HepG2 (cell line): ENCODE measurements around the gene MYCBPAP. TPM values are rescaled to one million over a fixed set of nuclear protein-coding genes. Genes with fewer than 3 reads are reported as not detected.

Experiments
- ATAC-seq: fragments of 200-7000 bp; cut with Tn5 transposase; 3 replicates; pipeline ENCODE4 v1.9.1; 2020; ENCODE audit warnings: mild to moderate bottlenecking, moderate library complexity
- BruUV-seq: library from RNA; stranded (reverse); fragments of 400-500 nt; replicated peaks from 2 replicates; lab custom pipeline; 2021; lab: Mats Ljungman, UMichigan
- CTCF ChIA-PET: fragments of 300-600 bp; formaldehyde crosslinking; extraction: SDS; loops from one replicate; lab custom pipeline; 2021; ENCODE audit warnings: low total read pairs, inconsistent platforms, low intra/inter-chr PET ratio; lab: Yijun Ruan, JAX
- POLR2A ChIA-PET: fragments of 350-600 bp; sonication (Branson Sonifier 250); formaldehyde crosslinking; loops from one replicate; lab custom pipeline; 2020; ENCODE audit warnings: antibody characterized with exemption, inconsistent platforms; lab: Yijun Ruan, JAX
- DNase-seq: peaks from one replicate; pipeline ENCODE4 v3.0.0-alpha.2; 2015; ENCODE audit warnings: low spot score
- FAIRE-seq: peaks from 3 replicates; lab custom pipeline; 2011; peaks lifted over from hg19 to GRCh38; lab: Jason Lieb, UNC
- H2AFZ ChIP-seq: one replicate; pipeline ENCODE4 v1.6.1; 2011; ENCODE audit warnings: low read length, inconsistent platforms
- H3K27ac ChIP-seq: fragments of 300-600 bp; 3 replicates; pipeline ENCODE4 v1.8.0; 2011; ENCODE audit warnings: mixed run types, mild to moderate bottlenecking, mixed read lengths, low read length, inconsistent platforms; ENCODE audit not compliant: insufficient read depth; ENCODE audit errors: extremely low read length
- H3K27me3 ChIP-seq, 2 experiments: fragments of 200-600 bp in 1 of 2; 2 replicates in 1 of 2; 3 replicates in 1 of 2; pipeline versions ENCODE4 v1.6.0 to v1.8.0; 2011; ENCODE audit warnings: low read length in 2 of 2, mild to moderate bottlenecking in 2 of 2, moderate library complexity in 2 of 2, inconsistent platforms in 1 of 2; ENCODE audit not compliant: insufficient read depth in 2 of 2, control insufficient read depth in 1 of 2
- H3K36me3 ChIP-seq, 2 experiments: fragments of 200-600 bp in 1 of 2; replicated peaks in 1 of 2; 2 replicates in 1 of 2; 3 replicates in 1 of 2; pipeline versions ENCODE4 v1.5.1 to v1.8.0; 2011; ENCODE audit warnings: low read length in 2 of 2, inconsistent platforms in 1 of 2; ENCODE audit not compliant: insufficient read depth in 2 of 2, control insufficient read depth in 1 of 2
- H3K4me1 ChIP-seq: 2 replicates; pipeline ENCODE4 v1.5.1; 2012; ENCODE audit warnings: low read length, inconsistent platforms; ENCODE audit not compliant: insufficient read depth
- H3K4me2 ChIP-seq: 2 replicates; pipeline ENCODE4 v1.6.0; 2011; ENCODE audit warnings: low read depth, low read length, inconsistent platforms
- H3K4me3 ChIP-seq, 3 experiments: fragments of 200-600 bp in 1 of 3; sonication (generic), shearing (Covaris generic) in 1 of 3; replicated peaks in 1 of 3; 2 replicates each; pipeline ENCODE4 v1.5.1; 2011 to 2016; ENCODE audit warnings: low read length in 3 of 3, inconsistent platforms in 2 of 3, low read depth in 2 of 3, mild to moderate bottlenecking in 2 of 3, control low read depth in 1 of 3, mixed read lengths in 1 of 3; ENCODE audit not compliant: insufficient read depth in 1 of 3
- H3K79me2 ChIP-seq: one replicate; pipeline ENCODE4 v1.6.1; 2011; ENCODE audit warnings: low read length, inconsistent platforms; ENCODE audit not compliant: insufficient read depth
- H3K9ac ChIP-seq: 2 replicates; pipeline ENCODE4 v1.6.0; 2011; ENCODE audit warnings: mild to moderate bottlenecking, low read depth, low read length, inconsistent platforms; ENCODE audit not compliant: insufficient read depth
- H3K9me3 ChIP-seq: 2 replicates; pipeline ENCODE4 v1.5.1; 2012; ENCODE audit warnings: mild to moderate bottlenecking, low read length
- H4K20me1 ChIP-seq: 2 replicates; pipeline ENCODE4 v1.6.0; 2011; ENCODE audit warnings: inconsistent platforms, mild to moderate bottlenecking, low read length, moderate library complexity; ENCODE audit not compliant: insufficient read depth
- AFF4 ChIP-seq: sonication (generic); formaldehyde crosslinking; IDR thresholded peaks from 2 replicates; pipeline ENCODE4 v1.4.0; 2020; ENCODE audit warnings: missing genetic modification reagents
- BRD4 ChIP-seq: sonication (generic); formaldehyde crosslinking; IDR thresholded peaks from 2 replicates; pipeline ENCODE4 v1.4.0; 2020; ENCODE audit warnings: missing genetic modification reagents
- CENPX ChIP-seq: sonication (generic); formaldehyde crosslinking; IDR thresholded peaks from 2 replicates; pipeline ENCODE4 v1.9.0; 2021; ENCODE audit warnings: mild to moderate bottlenecking, missing genetic modification reagents, moderate library complexity
- KLF11 ChIP-seq: IDR thresholded peaks from 2 replicates; pipeline ENCODE4 v1.6.1; 2016; ENCODE audit warnings: missing compliant biosample characterization
- MLLT10 ChIP-seq: sonication (generic); formaldehyde crosslinking; IDR thresholded peaks from 2 replicates; pipeline ENCODE4 v1.4.0; 2020; ENCODE audit warnings: missing genetic modification reagents
- MTERF4 ChIP-seq: sonication (generic); formaldehyde crosslinking; IDR thresholded peaks from 2 replicates; pipeline ENCODE4 v1.8.0; 2023; ENCODE audit warnings: mild to moderate bottlenecking, missing genetic modification reagents
- MYPOP ChIP-seq: sonication (generic); formaldehyde crosslinking; IDR thresholded peaks from 2 replicates; pipeline ENCODE4 v1.8.1; 2023; ENCODE audit warnings: mild to moderate bottlenecking, moderate library complexity, missing genetic modification reagents
- PHF20 ChIP-seq: sonication (generic); formaldehyde crosslinking; IDR thresholded peaks from 2 replicates; pipeline ENCODE4 v1.5.0; 2020; ENCODE audit warnings: mild to moderate bottlenecking, missing genetic modification reagents
- PHF5A ChIP-seq: IDR thresholded peaks from one replicate; pipeline ENCODE4 v1.6.1; 2018; ENCODE audit warnings: low read depth, missing genetic modification reagents; ENCODE audit not compliant: unreplicated experiment
- POGZ ChIP-seq: sonication (generic); formaldehyde crosslinking; IDR thresholded peaks from 2 replicates; pipeline ENCODE4 v1.4.0; 2020; ENCODE audit warnings: mild to moderate bottlenecking, missing genetic modification reagents
- ZFP36 ChIP-seq: fragments of 150-350 bp; IDR thresholded peaks from 2 replicates; pipeline ENCODE4 v1.6.1; 2018; ENCODE audit warnings: borderline replicate concordance, low read length, low read depth; ENCODE audit not compliant: partially characterized antibody
- ZNF7 ChIP-seq: IDR thresholded peaks from 2 replicates; pipeline ENCODE4 v1.6.1; 2016; ENCODE audit warnings: missing biosample characterization, missing genetic modification reagents
- ZNF709 ChIP-seq: sonication (generic); formaldehyde crosslinking; IDR thresholded peaks from 2 replicates; pipeline ENCODE4 v1.5.0; 2020; ENCODE audit warnings: mild to moderate bottlenecking, missing genetic modification reagents
- ZNF776 ChIP-seq: sonication (generic); formaldehyde crosslinking; IDR thresholded peaks from 2 replicates; pipeline ENCODE4 v1.4.0; 2020; ENCODE audit warnings: mild to moderate bottlenecking, missing genetic modification reagents
- ZNF841 ChIP-seq: sonication (generic); formaldehyde crosslinking; IDR thresholded peaks from 2 replicates; pipeline ENCODE4 v1.8.1; 2023; ENCODE audit warnings: missing genetic modification reagents, borderline replicate concordance
- WGBS: methylation state at CpG from one replicate; pipeline ENCODE4 v1.1.6; 2017; ENCODE audit warnings: low lambda C conversion rate; 5-methylcytosine and 5-hydroxymethylcytosine counted together
- in situ Hi-C: cut with HindIII; loops from 2 replicates; pipeline ENCODE4 v1.10.0; 2017; ENCODE audit warnings: low pct_unique_long_range_greater_than_20kb; ENCODE audit not compliant: extremely low pct_ligation_motif_present
- intact Hi-C: fragments of 100-400 bp; cut with micrococcal nuclease; formaldehyde crosslinking; loops from one replicate; pipeline ENCODE4 v1.10.0; 2022; ENCODE audit not compliant: unreplicated experiment
- polyA plus RNA-seq, 8 experiments: library from polyadenylated mRNA; depleted of rRNA in 3 of 8; stranded (reverse) in 7 of 8; unstranded in 1 of 8; fragments of >200 nt; fragmentation: Illumina TruSeq in 4 of 8; extraction: Trizol in 4 of 8; gene quantifications; 2 replicates each; pipeline versions ENCODE4 v1.2.1 to v1.2.3, GENCODE V29; 2011 to 2016; ENCODE audit warnings: low read depth in 4 of 8, missing spikeins in 1 of 8, mixed read lengths in 1 of 8; ENCODE audit not compliant: insufficient read depth in 1 of 8
- total RNA-seq, 5 experiments: library from RNA; depleted of rRNA; stranded (reverse); fragments of >200 nt; fragmentation: Illumina TruSeq; extraction: Trizol; gene quantifications; 2 replicates each; pipeline ENCODE4 v1.2.3, GENCODE V29; 2016; ENCODE audit warnings: low read depth in 1 of 5

Gene MYCBPAP
- total and polyA plus RNA-seq, 2 of the 13 experiments (the other 11 are each of a cell fraction or from before 2014, with no cell fraction given) = 0.22 to 0.24 TPM

GRCh38 chr17:50541402-50541715 lies 33.1 kb downstream of the MYCBPAP start (continued):
- TF ChIP-seq MTERF4 (CRISPR knock-in tag) (0 out of 2 replicates have a peak, but pooled peaks have one; percentile 3), BRD4 (CRISPR knock-in tag) (no peak), POGZ (CRISPR knock-in tag) (no peak), KLF11 (CRISPR knock-in tag) (no peak)

- no peaks in the 10 kb centered on the region; a peak in 1 of 5 replicates for H3K27me3 ChIP-seq
- H3K27ac ChIP-seq = peak overlapping the region; percentile 97
- WGBS = 1% methylated on average over 27 of the region's 82 CpGs
- peak overlapping the region; percentile 95 for H3K9ac ChIP-seq
- FAIRE-seq = no peak
- peak; percentile 81 for DNase-seq
- H3K9me3 ChIP-seq = no peaks in the 10 kb centered on the region
- no peaks in the 10 kb centered on the region for H4K20me1 ChIP-seq
- ChIA-PET CTCF (no interaction called here), POLR2A (interaction anchor here (0.6 to 4.2 kb wide), 35 partner anchors 8 to 402 kb away, joined by 3 to 79 read pairs (median 5); partner anchors contain the start of genes CACNA1G, EPN3, LUC7L3 and TOB1)
- in situ Hi-C loops = loop anchor here (10.0 kb wide), 1 partner anchor 413 kb away; no protein-coding TSS in a partner anchor
- peak; percentile 69 for ATAC-seq
- no peaks in the 10 kb centered on the region for H3K79me2 ChIP-seq
- TSS peak; percentile 97 for BruUV-seq
- peaks cover 80% of the 10 kb centered on the region for H3K4me1 ChIP-seq
- peak overlapping the region; percentile 33 for H2AFZ ChIP-seq
- peak overlapping the region; percentile 73 to 87 (median 78) for H3K4me3 ChIP-seq
- intact Hi-C loops = loop anchor here (10.0 kb wide), 1 partner anchor 413 kb away; no protein-coding TSS in a partner anchor
- peak overlapping the region; percentile 97 for H3K4me2 ChIP-seq
- no peaks in the 10 kb centered on the region for H3K36me3 ChIP-seq
- TF ChIP-seq ZNF776 (CRISPR knock-in tag) (peak; percentile 95), PHF20 (CRISPR knock-in tag) (peak; percentile 60), ZNF709 (CRISPR knock-in tag) (peak; percentile 54; the same call in 1 of the 2 replicates), CENPX (CRISPR knock-in tag) (no peak), ZNF7 (CRISPR knock-in tag) (peak; percentile 44; the same call in 1 of the 2 replicates), PHF5A (CRISPR knock-in tag) (peak; percentile 50), MYPOP (peak; percentile 85; the same call in 1 of the 2 replicates), ZFP36 (no peak), MLLT10 (no peak), AFF4 (CRISPR knock-in tag) (no peak), ZNF841 (CRISPR knock-in tag) (no peak)
These were observed 33.8 kb downstream of the MYCBPAP start for GRCh38 chr17:50541716-50542688.
